ENCODE data around the gene BACH1.

The BACH1 gene

DNA sequence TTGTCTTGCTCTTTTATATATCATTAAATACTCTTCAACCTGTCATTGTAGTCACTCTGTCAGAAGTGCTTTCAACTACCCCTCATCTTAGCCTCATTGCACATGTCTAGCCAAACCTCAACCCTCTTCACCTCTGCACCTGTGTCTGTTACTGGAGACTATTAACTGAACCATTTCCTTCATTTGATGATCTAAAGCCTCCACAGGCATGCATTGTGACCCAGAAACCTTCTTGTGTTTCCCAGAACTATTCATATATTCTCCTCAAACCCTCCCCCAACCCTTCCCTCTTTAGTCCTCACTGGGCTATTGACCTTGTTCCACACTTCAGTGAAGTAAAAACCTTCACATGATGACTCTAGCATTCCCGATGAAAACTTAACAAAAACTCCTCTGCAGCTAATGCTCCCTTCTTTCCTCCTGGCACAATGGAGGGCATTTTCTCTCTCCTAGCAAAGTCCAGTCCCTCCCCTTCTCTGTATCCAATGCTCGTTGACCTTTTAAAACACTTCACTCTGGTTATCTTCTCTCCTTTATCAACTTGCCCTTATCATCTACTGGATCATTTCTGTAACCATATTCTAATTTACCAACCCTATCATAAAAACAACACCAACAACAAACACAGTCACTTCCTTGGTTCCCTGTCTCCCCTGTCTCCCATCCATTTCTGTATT is 86.1 kb downstream of the BACH1 start:
- no peak for DNase-seq

DNA sequence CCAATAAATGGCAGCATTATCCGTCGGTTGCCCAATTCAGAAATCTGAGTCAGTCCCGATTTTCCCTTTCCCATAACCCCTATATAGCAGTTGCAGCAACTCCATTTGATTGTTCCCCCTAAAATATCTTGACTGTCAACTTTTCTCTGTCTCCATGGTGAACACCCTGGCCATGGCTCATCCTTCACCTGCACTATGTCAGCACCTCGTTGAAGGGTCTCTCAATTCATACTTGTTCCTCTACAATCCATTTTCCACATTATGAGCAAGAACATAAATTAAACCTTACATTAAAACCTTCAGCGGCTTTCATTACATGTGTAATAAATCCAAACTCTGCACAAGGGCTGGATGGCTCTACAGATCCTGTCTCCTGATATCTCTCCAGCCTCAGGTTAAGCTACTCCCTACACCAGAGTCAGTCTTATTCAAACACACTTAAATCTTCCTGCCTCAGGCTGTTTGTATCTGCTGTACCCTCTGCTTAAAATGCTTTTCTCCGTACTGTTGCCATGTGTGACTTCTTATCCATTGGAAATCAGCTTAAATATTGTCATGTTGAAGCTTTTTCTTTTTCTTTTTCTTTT is 87.3 kb downstream of the BACH1 start:
- no peak for DNase-seq

DNA sequence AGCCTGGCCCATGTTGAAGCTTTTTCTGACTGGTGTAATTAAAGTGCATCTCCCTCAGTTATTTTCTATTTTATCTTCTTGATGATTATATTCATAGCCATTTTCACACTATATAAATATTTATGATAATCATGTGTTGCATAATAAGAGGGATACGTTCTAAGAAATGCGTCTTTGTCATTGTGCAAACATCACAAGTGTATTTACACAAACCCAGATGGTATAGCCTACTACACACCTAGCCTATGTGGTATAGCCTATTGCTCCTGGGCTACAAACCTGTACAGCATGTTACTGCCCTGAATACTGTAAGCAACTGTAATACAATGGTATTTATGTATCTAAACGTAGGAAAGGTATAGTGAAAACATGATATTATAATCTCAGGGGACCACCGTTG is 88.1 kb downstream of the BACH1 start:
- no peak for DNase-seq

DNA sequence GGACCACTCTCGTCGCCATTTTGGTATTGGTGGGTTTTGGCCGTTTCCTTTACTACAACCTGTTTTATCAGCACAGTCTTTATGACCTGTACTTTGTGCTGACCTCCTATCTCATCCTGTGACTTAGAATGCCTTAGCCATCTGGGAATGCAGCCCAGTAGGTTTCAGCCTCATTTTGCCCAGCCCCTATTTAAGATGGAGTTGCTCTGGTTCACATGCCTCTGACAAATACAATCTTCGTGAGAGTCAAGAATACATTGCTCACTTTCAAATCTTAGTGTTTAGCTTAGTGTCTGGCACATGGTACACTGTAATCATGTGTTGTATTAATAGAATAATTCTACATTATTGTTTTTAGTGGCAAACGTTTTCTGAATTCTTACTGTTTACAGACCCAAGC is 88.9 kb downstream of the BACH1 start:
- no peak for DNase-seq

DNA sequence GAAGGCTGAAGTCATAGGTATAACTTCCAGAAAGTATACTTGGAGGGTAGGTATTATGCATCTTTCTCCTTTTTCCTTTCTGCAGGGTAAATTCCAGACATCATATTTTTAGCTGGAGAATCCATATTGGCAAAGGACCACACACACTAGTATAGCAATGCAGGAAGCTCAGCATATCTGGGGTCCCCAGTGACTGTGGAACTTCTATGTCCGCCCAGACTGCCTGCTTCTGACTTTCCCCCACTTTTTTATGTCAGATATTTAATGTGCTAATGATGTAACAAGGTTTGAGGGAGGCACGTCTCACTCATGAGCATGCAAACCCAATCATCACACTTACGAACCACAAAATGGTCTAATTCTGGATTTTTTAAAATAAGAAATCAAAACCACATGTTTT is 90.4 kb downstream of the BACH1 start:
- DNase-seq: peak; percentile 35

DNA sequence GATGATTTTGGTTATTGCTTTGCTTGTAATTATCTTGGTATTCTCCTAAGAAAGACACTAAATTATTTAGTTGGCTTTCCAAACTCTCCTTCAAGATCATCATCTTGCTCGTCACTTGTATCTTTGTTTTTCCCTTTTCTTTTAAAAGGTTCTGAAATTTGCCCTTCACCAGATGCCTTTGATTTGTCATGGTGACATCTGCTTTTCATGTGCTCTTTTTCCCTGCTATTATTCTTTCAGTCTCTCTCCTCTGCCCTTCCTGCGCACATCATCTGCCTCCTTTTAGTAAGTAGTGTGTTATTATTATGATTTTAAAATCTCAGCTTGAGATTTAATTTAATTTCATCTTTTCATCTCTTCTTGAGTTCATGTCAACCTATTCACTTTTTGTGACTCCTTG is 92.1 kb downstream of the BACH1 start:
- DNase-seq: no peak

DNA sequence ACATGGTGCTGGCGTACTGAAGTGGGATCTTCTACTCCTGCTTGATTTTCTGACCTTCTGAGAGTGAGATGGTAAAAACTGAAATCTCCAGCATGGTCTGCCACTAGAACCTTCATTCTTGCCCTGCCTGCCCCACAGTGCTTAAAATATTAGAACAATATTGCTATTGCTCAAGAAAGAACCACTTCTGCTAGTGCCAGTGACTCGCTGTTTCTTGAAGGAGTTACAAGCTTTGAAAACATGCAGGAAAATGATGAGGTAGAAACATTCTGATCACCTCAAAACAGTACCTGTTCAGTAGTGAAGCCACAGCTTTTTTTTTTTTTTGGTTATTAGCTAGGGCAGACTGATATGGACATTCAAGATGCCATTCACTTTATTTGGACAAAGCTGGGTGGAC is 95.3 kb downstream of the BACH1 start:
- no peak for DNase-seq
